Endothelial cell of hepatic sinusoid (primary cell): ENCODE data around the gene SORCS2.

Source experiments
- in situ Hi-C: cut with HindIII; loops from 2 replicates; pipeline ENCODE4 v1.10.0; 2017; ENCODE audit warnings: low sequenced_read_pairs

SORCS2 gene

DNA sequence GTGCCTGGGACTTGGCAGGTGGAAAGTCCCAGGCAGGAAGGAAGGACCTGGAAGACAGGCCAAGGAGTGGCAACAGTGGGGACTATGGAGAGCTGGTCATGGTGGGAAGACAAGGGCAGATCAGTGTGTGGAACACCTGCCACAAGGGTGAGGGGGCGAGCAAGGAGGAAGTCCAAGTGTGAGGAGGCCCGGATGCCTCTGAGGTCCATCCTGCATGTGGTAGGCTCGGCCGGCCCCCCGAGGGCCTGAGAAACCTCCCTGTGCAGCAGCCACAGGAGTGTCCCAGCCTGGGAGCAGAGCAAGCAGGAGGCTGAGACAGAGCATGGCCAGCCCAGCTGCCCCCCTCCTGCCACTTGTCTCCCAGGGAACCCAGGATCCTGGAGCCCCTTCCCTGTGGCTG, 282.9 kb downstream of the SORCS2 start:
- in situ Hi-C loops, result no loop called here

- in situ Hi-C loops, result no loop called here
These were observed 284.5 kb downstream of the SORCS2 start for GRCh38 chr4:7476820-7477219.

GRCh38 chr4:7477695-7478094, 285.4 kb downstream of the SORCS2 start:
- in situ Hi-C loops, result no loop called here

DNA sequence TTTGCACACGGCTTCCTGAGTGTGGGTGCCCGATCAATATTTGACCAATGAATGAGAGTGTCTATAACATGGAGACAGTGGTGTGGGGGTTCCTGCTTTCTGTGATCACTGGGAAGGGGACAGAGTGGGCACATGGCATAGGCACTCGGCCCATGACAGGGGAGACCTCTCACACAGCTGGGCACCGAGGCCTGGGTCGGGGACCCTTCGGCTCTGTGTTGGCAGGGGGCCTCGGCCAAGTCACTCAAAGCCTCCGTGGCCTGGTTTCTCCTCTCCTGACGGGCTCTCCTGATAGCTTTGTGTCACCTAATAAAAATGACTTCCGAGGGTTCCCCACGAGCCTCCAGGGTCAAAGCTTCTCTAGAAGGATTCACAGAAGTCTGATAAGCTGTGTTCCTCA, 286.3 kb downstream of the SORCS2 start:
- in situ Hi-C loops, result no loop called here

DNA sequence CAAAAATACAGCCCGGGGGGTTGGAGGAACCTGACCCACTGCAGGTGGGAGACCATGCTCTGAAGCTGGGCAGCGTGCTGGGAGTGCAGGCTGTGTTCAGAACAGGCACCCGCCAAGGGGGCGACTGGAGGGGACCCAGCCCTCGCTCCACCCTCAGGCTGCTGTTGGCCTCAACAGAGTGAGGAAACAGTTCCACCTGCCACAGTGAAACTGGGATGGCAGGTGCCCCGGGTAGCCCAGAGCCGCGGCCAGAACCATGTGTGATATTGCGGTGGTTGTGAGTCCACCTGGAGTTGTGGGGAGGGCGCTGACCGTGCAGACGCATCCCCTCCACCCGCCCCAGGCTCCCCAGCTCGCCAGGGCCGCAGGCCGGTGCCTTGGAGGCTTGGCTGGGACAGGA, 288.1 kb downstream of the SORCS2 start:
- in situ Hi-C loops, result no loop called here

GRCh38 chr4:7481227-7481626, 288.9 kb downstream of the SORCS2 start:
- in situ Hi-C loops, result no loop called here

DNA sequence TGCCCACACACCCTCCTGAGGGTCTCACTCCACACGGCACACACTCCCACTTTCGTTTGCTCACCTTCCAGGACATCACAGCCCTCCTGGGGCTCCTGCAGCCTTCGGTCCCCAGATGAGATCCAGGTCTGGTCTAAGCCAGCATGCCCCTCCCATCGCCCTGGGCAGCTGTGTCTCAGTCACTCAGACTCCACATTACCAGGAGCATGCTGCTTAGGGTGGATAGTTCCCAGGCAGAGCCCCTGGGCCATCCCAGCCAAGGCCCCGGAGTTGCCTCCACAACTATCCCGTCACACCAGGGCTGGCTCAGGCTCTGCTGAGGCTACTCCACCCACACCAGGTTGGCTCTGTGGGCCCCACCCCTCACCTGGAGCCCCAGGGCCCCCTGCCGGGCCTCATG, 292.8 kb downstream of the SORCS2 start:
- in situ Hi-C loops, result no loop called here

GRCh38 chr4:7486101-7486500, 293.8 kb downstream of the SORCS2 start:
- in situ Hi-C loops, result no loop called here

DNA sequence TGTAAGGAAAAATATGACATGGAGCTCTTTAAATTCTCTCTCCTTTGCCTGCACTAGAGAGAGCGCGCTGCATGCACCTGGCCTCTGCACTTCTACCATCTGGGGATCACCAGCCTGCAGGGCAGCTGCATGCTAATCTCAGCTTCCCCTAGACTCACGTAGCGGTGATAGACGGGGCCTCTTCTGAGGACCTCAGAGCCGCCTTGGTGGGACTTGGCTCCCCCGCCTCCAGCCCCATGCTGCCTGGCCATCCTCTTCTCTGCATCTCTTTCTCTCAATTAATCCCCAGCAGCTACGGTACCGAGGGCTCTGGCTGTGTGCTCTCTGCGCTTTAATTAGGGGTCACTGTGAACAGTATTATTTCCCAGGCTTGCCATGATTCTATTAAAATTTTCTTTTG, 295.2 kb downstream of the SORCS2 start:
- in situ Hi-C loops, result no loop called here

DNA sequence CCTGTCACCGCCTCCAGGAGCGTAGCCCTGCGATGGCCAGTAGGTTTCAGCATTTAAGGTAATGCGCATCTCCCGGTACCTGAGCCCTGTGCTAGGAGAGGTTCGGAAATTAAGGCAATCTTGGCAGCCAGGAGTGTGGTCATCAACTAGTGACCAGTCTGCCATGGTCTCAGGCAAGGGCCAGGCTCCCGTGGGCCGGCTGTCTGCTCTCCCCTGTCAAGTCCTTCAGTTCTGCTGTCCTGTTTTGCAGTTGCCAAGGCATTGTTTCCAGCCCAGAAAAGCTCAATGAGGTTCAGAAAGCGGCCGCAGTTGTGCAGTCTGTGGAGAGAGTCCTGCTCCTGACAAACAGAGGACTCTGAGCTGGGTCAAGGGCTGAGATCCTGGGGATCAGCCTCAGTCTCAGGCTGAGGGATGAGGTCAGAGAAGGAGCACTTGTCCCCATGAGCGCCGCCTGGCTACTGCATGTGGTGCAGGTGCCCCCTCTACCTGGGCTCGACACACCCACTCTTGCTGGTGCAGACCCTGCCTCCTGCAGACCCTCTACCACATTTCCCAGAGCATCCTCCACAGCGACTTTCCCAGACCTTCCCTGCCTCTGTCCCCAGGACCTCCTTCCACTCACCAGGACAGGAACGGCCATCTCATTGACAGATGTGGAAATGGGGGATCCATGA, 295.8 kb downstream of the SORCS2 start:
- in situ Hi-C loops, result no loop called here

GRCh38 chr4:7491915-7492314, 299.6 kb downstream of the SORCS2 start:
- in situ Hi-C loops, result no loop called here

- in situ Hi-C loops, result no loop called here
These were observed 306.3 kb downstream of the SORCS2 start for GRCh38 chr4:7498446-7499200.

DNA sequence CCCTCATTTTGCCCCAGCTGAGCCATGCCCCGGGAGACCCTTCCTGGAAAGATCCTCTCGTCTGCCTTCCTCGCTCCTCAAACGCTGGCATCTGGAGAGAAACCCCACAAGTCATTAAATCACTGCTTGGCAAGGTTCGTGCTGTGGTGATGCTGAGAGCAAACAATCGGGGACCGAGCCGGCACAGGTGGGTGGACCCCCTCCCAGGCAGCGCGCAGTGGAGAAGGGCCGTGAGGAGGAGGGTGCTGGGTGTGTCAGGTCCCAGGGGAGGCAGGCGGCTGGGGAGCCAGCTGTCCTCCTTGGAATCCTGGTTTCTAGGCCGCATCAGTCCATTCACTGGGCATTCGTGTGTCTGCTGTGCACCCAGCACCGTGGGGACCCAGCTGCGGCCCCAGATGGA, 307.3 kb downstream of the SORCS2 start:
- in situ Hi-C loops, result loop anchor here (10.0 kb wide), 1 partner anchor 65 kb away; no protein-coding TSS in a partner anchor

- in situ Hi-C loops, result loop anchor here (10.0 kb wide), 1 partner anchor 64 kb away; no protein-coding TSS in a partner anchor
These were observed 308.1 kb downstream of the SORCS2 start for GRCh38 chr4:7500404-7500803.

DNA sequence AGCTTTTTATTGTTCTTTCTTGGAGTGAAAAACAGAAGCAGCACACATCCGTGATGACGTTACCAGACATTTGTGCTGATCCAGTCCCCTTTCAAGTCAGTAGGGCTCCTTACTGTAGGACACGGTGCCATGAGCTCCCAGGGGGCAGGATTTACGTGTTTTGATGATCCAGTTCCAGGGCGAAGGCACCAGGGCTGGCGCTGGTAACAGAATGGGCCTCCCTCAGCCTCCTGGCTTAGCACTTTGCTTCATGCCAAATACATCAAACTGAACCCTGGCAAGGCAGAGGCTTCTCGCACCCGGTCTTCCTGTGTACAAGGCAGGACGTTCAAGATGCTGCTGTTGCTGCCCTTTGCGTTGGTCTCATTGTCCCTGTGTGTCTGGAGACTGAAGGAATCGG, 309.0 kb downstream of the SORCS2 start:
- in situ Hi-C loops, result loop anchor here (10.0 kb wide), 1 partner anchor 63 kb away; no protein-coding TSS in a partner anchor

DNA sequence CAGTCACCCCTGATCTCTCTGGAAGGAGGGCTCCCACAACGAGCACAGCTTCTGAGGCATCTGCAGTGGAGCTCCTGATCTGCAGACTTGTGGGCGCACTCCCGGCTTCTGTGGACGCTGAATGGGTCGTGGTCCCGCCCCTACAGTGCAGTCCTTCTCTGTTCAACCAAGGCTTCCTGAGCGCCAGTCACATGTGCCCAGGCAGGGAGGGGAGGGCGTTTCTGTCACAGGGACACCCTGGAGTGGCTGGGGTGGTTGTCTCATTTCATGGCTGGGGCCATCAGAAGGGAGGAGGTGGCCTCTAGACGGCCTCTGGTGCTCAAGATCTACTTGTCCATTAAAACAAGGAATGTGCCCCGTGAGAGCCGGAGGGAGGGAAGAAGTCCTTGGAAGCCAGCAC, 309.5 kb downstream of the SORCS2 start:
- in situ Hi-C loops, result loop anchor here (10.0 kb wide), 1 partner anchor 63 kb away; no protein-coding TSS in a partner anchor

DNA sequence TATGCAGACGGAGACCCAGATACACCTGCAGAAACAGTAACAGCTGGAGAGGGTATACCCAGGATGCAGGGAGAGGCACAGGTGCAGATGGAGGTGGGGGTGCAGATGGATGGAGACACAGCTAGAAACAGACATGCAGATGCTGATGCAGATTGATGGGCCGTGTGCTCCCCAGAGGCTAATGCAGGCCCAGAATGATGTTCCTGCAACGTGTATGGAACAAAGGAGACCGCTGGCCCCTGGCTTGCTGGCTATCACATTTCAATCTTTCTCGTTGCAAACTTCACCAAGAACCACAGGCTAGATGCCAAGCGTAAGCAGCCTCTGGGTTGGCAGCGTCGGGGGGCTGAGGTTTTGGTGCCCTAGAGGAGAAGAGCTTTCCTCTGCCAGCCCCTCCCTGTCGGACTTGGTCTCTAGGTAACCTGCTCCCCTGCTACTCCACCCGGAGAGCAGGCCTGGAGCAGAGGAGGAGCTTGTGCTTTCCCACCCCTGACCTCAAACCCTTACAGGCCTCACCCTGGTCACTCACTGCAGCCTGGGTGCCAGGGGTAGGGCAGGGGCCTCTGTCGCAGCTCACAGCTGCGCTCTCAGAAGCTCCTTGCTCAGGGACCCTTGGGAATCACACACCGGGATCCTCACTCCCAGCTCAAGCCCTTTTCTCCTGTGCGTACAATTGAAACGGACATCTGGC, 311.4 kb downstream of the SORCS2 start:
- in situ Hi-C loops, result loop anchor here (10.0 kb wide), 1 partner anchor 61 kb away; no protein-coding TSS in a partner anchor

DNA sequence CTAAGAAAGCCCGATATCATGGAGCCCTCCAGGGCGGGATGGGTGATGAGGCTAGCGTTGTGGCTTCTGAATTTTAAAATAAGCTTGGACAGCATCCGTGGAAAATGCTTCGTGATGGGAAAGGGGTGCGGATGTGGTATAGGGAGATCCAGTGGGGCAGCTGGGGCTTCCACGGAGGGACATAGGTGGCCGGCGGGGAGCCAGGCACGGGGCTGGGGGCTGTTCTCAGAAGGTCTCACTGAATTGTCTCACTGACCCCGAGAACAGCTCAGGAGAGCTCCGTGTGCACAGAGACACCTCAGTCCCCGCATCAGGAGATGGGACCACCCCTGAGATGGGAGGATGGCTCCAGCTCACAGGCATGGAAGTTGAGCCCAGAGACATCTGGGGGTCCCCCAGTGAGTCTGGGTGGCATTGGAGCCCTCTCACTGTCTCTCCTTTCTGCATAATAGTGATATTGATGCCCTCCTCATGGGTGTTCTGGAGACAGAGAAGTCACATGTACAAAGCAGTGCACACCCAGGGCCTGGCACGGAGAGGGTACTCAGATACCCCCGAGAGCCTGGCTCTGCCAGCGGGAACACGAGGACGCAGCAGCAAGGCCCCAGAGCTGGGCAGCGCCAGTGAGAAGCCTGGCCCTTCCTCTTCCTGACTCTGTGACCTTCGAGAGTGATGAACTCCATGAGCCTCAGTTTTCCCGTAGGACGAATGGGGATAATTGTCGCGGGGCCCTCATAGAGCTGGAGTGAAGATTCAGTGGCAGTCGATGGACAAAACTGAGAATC, 313.0 kb downstream of the SORCS2 start:
- in situ Hi-C loops, result loop anchor here (5.0 to 10.0 kb wide), 3 partner anchors 43 to 172 kb away; no protein-coding TSS in a partner anchor

DNA sequence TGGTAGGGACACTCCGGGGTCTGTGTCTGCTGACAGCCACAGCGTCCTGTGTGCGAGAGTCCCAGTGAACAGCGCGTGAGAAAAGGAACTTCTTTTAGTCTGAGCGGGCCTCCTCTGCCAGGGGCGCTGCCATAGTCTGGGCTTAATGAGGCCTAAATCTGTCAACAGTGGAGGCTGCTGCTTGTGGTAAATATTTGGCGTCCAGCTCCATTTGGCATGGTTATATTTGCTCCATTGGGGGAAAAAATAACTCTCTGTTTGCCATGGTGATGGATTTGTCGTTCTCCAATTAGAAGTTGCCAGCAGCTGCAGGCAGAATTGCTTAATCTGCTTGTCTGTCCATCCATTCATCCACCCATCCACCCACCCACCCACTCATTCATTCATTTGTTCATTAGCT, 313.8 kb downstream of the SORCS2 start:
- in situ Hi-C loops, result loop anchor here (5.0 to 10.0 kb wide), 3 partner anchors 44 to 171 kb away; no protein-coding TSS in a partner anchor

DNA sequence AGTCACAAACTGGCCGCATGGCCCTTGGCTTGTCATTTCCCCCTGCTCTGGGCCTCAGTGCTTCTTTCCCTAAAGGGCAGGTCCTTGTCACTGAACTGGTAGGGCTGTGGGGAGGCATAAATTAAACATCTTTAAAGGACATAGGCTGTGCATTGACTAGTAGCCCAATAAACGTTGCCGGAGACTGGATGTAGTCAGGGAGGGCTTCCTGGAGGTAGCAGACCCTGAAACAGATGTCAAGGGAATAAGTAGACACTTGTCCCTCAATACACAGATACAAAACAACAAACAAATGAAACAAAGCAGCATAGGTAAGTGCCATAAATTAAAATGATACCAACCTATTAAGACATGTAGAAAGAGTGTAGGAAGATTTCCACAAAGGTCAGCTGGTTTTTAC, 314.2 kb downstream of the SORCS2 start:
- in situ Hi-C loops, result loop anchor here (5.0 to 10.0 kb wide), 3 partner anchors 44 to 171 kb away; no protein-coding TSS in a partner anchor
